GM12865 (cell line): ENCODE data around the gene ATPAF1.

Experiments used
- DNase-seq: peaks from one replicate; pipeline ENCODE4 v3.0.0; 2010; ENCODE audit warnings: low read depth
- H3K4me3 ChIP-seq: 2 replicates; pipeline ENCODE4 v1.5.1; 2011; ENCODE audit warnings: mild to moderate bottlenecking, low read depth, low read length, control low read depth
- CTCF ChIP-seq: IDR thresholded peaks from 2 replicates; pipeline ENCODE4 v1.5.1; 2011; ENCODE audit warnings: low read length, control low read depth, low read depth, inconsistent platforms; ENCODE audit not compliant: insufficient read depth; ENCODE audit errors: missing control alignments

Gene ATPAF1

GRCh38 chr1:46649764-46650163, 18.4 kb downstream of the ATPAF1 start:
- TF ChIP-seq CTCF = no peak
- no peak overlapping the region for H3K4me3 ChIP-seq
- DNase-seq = no peak

GRCh38 chr1:46647611-46648010, 20.6 kb downstream of the ATPAF1 start:
- TF ChIP-seq CTCF = no peak
- DNase-seq = no peak
- H3K4me3 ChIP-seq = no peak overlapping the region

GRCh38 chr1:46646844-46647243, 21.3 kb downstream of the ATPAF1 start:
- DNase-seq = no peak
- TF ChIP-seq CTCF = no peak
- no peak overlapping the region for H3K4me3 ChIP-seq

- no peak for TF ChIP-seq CTCF
- no peak overlapping the region for H3K4me3 ChIP-seq
- no peak for DNase-seq
Measured at GRCh38 chr1:46646331-46646730, 21.8 kb downstream of the ATPAF1 start.

GRCh38 chr1:46645815-46646214, 22.3 kb downstream of the ATPAF1 start:
- DNase-seq = no peak
- TF ChIP-seq CTCF = no peak
- H3K4me3 ChIP-seq = no peak overlapping the region

GRCh38 chr1:46643368-46643775, 24.8 kb downstream of the ATPAF1 start:
- DNase-seq = no peak
- no peak overlapping the region for H3K4me3 ChIP-seq
- no peak for TF ChIP-seq CTCF

GRCh38 chr1:46642115-46642680, 26.0 kb downstream of the ATPAF1 start:
- no peak for DNase-seq
- TF ChIP-seq CTCF = no peak

More at GRCh38 chr1:46642115-46642680, 26.0 kb downstream of the ATPAF1 start:
- no peak overlapping the region for H3K4me3 ChIP-seq
